PC-3 (cell line): ENCODE measurements around the gene AGBL1. TPM values are rescaled to one million over a fixed set of nuclear protein-coding genes. Genes with fewer than 3 reads are reported as not detected.

Experiments used
- ATAC-seq: fragments of 200-7000 bp; cut with Tn5 transposase; 2 replicates; pipeline ENCODE4 v1.9.1; 2020; ENCODE audit warnings: mild to moderate bottlenecking, moderate library complexity
- BruUV-seq: library from RNA; stranded (reverse); fragments of 400-500 nt; replicated peaks from 2 replicates; lab custom pipeline; 2021; lab: Mats Ljungman, UMichigan
- CTCF ChIA-PET: fragments of 300-600 bp; sonication (Branson Sonifier 250); formaldehyde crosslinking; loops from one replicate; lab custom pipeline; 2022; ENCODE audit warnings: antibody characterized with exemption; lab: Charles Lee
- POLR2A ChIA-PET: fragments of 300-600 bp; sonication (Branson Sonifier 250); formaldehyde crosslinking; loops from one replicate; lab custom pipeline; 2022; ENCODE audit warnings: antibody characterized with exemption; ENCODE audit not compliant: unreplicated experiment; lab: Charles Lee
- DNase-seq: peaks from one replicate; pipeline ENCODE4 v3.0.0-alpha.2; 2015
- H2AFZ ChIP-seq: fragments of 300-600 bp; sonication (generic); 2 replicates; pipeline ENCODE4 v1.6.0; 2016; ENCODE audit warnings: antibody characterized with exemption, low read length
- H3F3A ChIP-seq: fragments of 300-600 bp; sonication (generic); one replicate; pipeline ENCODE4 v1.6.0; 2017; ENCODE audit warnings: antibody characterized with exemption, low read length, control low read depth, mild to moderate bottlenecking; ENCODE audit not compliant: unreplicated experiment
- H3K27ac ChIP-seq: fragments of 300-600 bp; sonication (generic); 2 replicates; pipeline ENCODE4 v1.5.1; 2016; ENCODE audit warnings: mild to moderate bottlenecking, low read length
- H3K27me3 ChIP-seq: fragments of 300-600 bp; sonication (generic); 2 replicates; pipeline ENCODE4 v1.6.1; 2016; ENCODE audit warnings: low read length, mixed read lengths
- H3K36me3 ChIP-seq: fragments of 300-600 bp; sonication (generic); 2 replicates; pipeline ENCODE4 v1.6.1; 2016; ENCODE audit warnings: low read depth, mixed run types, low read length, mixed read lengths
- H3K4me1 ChIP-seq: fragments of 300-600 bp; sonication (generic); 2 replicates; pipeline ENCODE4 v1.5.1; 2016; ENCODE audit warnings: low read length; ENCODE audit not compliant: insufficient read depth
- H3K4me2 ChIP-seq: fragments of 300-600 bp; sonication (generic); 2 replicates; pipeline ENCODE4 v1.6.0; 2016; ENCODE audit warnings: low read length
- H3K4me3 ChIP-seq: fragments of 300-600 bp; sonication (generic); 2 replicates; pipeline ENCODE4 v1.5.1; 2016; ENCODE audit warnings: mild to moderate bottlenecking, low read length, mixed read lengths
- H3K79me2 ChIP-seq: fragments of 300-600 bp; sonication (generic); 2 replicates; pipeline ENCODE4 v1.6.1; 2017; ENCODE audit warnings: low read length, mixed read lengths
- H3K9ac ChIP-seq: fragments of 300-600 bp; sonication (generic); 2 replicates; pipeline ENCODE4 v1.6.0; 2016; ENCODE audit warnings: mild to moderate bottlenecking, low read length
- H3K9me2 ChIP-seq: fragments of 300-600 bp; sonication (generic); replicated peaks from 2 replicates; pipeline ENCODE4 v1.6.1; 2016; ENCODE audit warnings: mixed run types, low read length, mixed read lengths
- H3K9me3 ChIP-seq: fragments of 300-600 bp; sonication (generic); 2 replicates; pipeline ENCODE4 v1.6.1; 2016; ENCODE audit warnings: low read length, mixed read lengths
- H4K20me1 ChIP-seq: fragments of 300-600 bp; sonication (generic); 2 replicates; pipeline ENCODE4 v1.6.1; 2016; ENCODE audit warnings: low read length, mixed read lengths
- CTCF ChIP-seq: fragments of 300-600 bp; sonication (generic); conservative IDR thresholded peaks from 2 replicates; pipeline ENCODE4 v1.5.1; 2017; ENCODE audit warnings: antibody characterized with exemption, low read depth, mild to moderate bottlenecking, low read length
- EZH2 ChIP-seq: fragments of 300-600 bp; sonication (generic); IDR thresholded peaks from one replicate; pipeline ENCODE4 v1.6.1; 2017; ENCODE audit warnings: antibody characterized with exemption, mild to moderate bottlenecking, low read length; ENCODE audit not compliant: unreplicated experiment
- EZH2phosphoT487 ChIP-seq: fragments of 300-600 bp; sonication (generic); IDR thresholded peaks from 2 replicates; pipeline ENCODE4 v1.6.1; 2018; ENCODE audit warnings: mild to moderate bottlenecking, antibody characterized with exemption, low read length, borderline replicate concordance
- intact Hi-C: fragments of 100-400 bp; cut with micrococcal nuclease; formaldehyde crosslinking; loops from 2 replicates; pipeline ENCODE4 v1.9.0; 2023
- total RNA-seq: library from RNA; depleted of rRNA; stranded (reverse); fragments of >200 nt; gene quantifications from 2 replicates; pipeline ENCODE4 v1.2.3, GENCODE V29; 2014

The AGBL1 gene
- total RNA-seq, 1 experiment from 2014 or later = not detected

GRCh38 chr15:86629409-86630356 is 550.0 kb downstream of the AGBL1 start:
- H3K4me1 ChIP-seq = peaks cover 21% of the 10 kb centered on the region
- intact Hi-C loops = no loop called here
- no peak overlapping the region for H3K4me3 ChIP-seq
- DNase-seq = peak; percentile 75
- no peak overlapping the region for H3K9ac ChIP-seq
- no peak for TF ChIP-seq CTCF
- no peak for TF ChIP-seq EZH2phosphoT487
- TF ChIP-seq EZH2 = no peak
- no peaks in the 10 kb centered on the region for H3K9me2 ChIP-seq
- no peaks in the 10 kb centered on the region for H3K79me2 ChIP-seq
- no peak overlapping the region for H2AFZ ChIP-seq
- H3K27me3 ChIP-seq = no peaks in the 10 kb centered on the region
- peaks cover 5% of the 10 kb centered on the region for H3F3A ChIP-seq
- CTCF ChIA-PET = no interaction called here
- no peaks in the 10 kb centered on the region for H4K20me1 ChIP-seq
- peak overlapping the region; percentile 72 for H3K27ac ChIP-seq
- no peaks in the 10 kb centered on the region for H3K36me3 ChIP-seq
- no TSS peak for BruUV-seq
- POLR2A ChIA-PET = no interaction called here
- H3K4me2 ChIP-seq = peak overlapping the region; percentile 61
- ATAC-seq = peak; percentile 33
- 0 out of 2 replicates have a peak, but pooled peaks cover 6% of the 10 kb centered on the region for H3K9me3 ChIP-seq

GRCh38 chr15:86630946-86631345 is 551.3 kb downstream of the AGBL1 start:
- H3K36me3 ChIP-seq = no peaks in the 10 kb centered on the region
- H3K9ac ChIP-seq = no peak overlapping the region
- H3K27me3 ChIP-seq = no peaks in the 10 kb centered on the region
- no TSS peak for BruUV-seq
- TF ChIP-seq EZH2 = no peak
- TF ChIP-seq EZH2phosphoT487 = no peak
- TF ChIP-seq CTCF = no peak
- intact Hi-C loops = no loop called here
- no peak overlapping the region for H3K4me2 ChIP-seq
- no peak for ATAC-seq
- H4K20me1 ChIP-seq = no peaks in the 10 kb centered on the region
- H3K4me1 ChIP-seq = peaks cover 17% of the 10 kb centered on the region
- H3K79me2 ChIP-seq = no peaks in the 10 kb centered on the region
- ChIA-PET POLR2A (no interaction called here), CTCF (no interaction called here)
- H3K27ac ChIP-seq = no peak overlapping the region
- H2AFZ ChIP-seq = no peak overlapping the region
- 0 out of 2 replicates have a peak, but pooled peaks cover 6% of the 10 kb centered on the region for H3K9me3 ChIP-seq
- no peaks in the 10 kb centered on the region for H3K9me2 ChIP-seq
- H3F3A ChIP-seq = peaks cover 5% of the 10 kb centered on the region
- DNase-seq = no peak
- H3K4me3 ChIP-seq = no peak overlapping the region

GRCh38 chr15:86634146-86634545 is 554.5 kb downstream of the AGBL1 start:
- no peak overlapping the region for H3K4me2 ChIP-seq
- H3K4me3 ChIP-seq = no peak overlapping the region
- H3K9me3 ChIP-seq = 0 out of 2 replicates have a peak, but pooled peaks cover 6% of the 10 kb centered on the region
- H4K20me1 ChIP-seq = no peaks in the 10 kb centered on the region
- ChIA-PET POLR2A (no interaction called here), CTCF (no interaction called here)
- H3K9me2 ChIP-seq = no peaks in the 10 kb centered on the region
- no peak overlapping the region for H2AFZ ChIP-seq
- H3K27me3 ChIP-seq = no peaks in the 10 kb centered on the region
- no TSS peak for BruUV-seq
- no peaks in the 10 kb centered on the region for H3K79me2 ChIP-seq
- ATAC-seq (no peak), DNase-seq (no peak)
- intact Hi-C loops = no loop called here
- no peaks in the 10 kb centered on the region for H3K36me3 ChIP-seq
- no peak overlapping the region for H3K27ac ChIP-seq
- peaks cover 1% of the 10 kb centered on the region for H3F3A ChIP-seq
- TF ChIP-seq EZH2 (no peak), EZH2phosphoT487 (no peak), CTCF (no peak)
- H3K9ac ChIP-seq = no peak overlapping the region
- H3K4me1 ChIP-seq = peaks cover 12% of the 10 kb centered on the region
